Measurements from ENCODE around the gene CLK2.

The CLK2 gene

DNA sequence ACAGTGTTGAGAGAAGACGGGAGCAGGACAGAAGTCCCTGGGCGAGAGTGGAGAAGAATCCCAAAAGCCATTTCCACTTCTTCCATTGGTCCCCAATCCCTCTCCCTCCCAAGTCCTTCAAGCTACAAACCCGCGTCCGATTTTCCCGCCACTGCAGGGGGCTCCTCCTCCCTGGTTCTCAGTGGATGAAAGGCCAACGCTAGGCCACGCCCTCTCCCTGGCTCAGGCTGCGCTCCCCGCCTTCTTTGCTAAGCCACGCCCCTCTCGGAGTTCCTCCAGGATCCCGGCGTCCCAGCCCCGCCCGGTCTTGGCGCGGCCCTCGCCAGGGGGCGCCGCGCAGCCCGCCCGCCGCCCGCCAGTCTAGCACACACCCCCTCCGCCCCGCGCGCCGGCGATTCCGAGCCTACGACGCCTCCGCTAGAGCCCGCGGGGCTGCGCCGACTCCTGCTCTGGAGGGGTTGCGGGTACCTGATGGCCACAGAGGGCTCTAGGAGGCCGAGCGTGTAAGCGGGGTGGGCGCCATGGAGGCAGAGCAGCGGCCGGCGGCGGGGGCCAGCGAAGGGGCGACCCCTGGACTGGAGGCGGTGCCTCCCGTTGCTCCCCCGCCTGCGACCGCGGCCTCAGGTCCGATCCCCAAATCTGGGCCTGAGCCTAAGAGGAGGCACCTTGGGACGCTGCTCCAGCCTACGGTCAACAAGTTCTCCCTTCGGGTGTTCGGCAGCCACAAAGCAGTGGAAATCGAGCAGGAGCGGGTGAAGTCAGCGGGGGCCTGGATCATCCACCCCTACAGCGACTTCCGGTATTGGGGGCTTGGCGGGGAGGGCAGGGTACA, 4.0 kb upstream of the CLK2 start, which contains the start of gene HCN3:
TSS of gene HCN3 (plus strand) at position 394 of the 832 bp plus-strand sequence. CDS start at position 522, 128 bp downstream.
- no peak for TF ChIP-seq PAX5 (IDR thresholded peaks at IDR 0.05; ENCODE audit: insufficient read depth, low read length, severe bottlenecking)
- no peak for TF ChIP-seq POLR2AphosphoS5 (IDR thresholded peaks at IDR 0.05; ENCODE audit: low read depth, low read length)
- no peak for TF ChIP-seq POLR2A (IDR thresholded peaks at IDR 0.05; ENCODE audit: low read depth, low read length)
- no peak for TF ChIP-seq SPI1 (IDR thresholded peaks at IDR 0.05; ENCODE audit: low read depth, low read length)
- TF ChIP-seq TAF1 (IDR thresholded peaks at IDR 0.05; ENCODE audit: low read depth, low read length): no peak
- no peak for TF ChIP-seq POU2F2 (IDR thresholded peaks at IDR 0.05; ENCODE audit: low read depth, low read length)
- peak; percentile 94 for DNase-seq (ENCODE audit: insufficient read length, low spot score)
- peak; percentile 82 for FAIRE-seq

DNA sequence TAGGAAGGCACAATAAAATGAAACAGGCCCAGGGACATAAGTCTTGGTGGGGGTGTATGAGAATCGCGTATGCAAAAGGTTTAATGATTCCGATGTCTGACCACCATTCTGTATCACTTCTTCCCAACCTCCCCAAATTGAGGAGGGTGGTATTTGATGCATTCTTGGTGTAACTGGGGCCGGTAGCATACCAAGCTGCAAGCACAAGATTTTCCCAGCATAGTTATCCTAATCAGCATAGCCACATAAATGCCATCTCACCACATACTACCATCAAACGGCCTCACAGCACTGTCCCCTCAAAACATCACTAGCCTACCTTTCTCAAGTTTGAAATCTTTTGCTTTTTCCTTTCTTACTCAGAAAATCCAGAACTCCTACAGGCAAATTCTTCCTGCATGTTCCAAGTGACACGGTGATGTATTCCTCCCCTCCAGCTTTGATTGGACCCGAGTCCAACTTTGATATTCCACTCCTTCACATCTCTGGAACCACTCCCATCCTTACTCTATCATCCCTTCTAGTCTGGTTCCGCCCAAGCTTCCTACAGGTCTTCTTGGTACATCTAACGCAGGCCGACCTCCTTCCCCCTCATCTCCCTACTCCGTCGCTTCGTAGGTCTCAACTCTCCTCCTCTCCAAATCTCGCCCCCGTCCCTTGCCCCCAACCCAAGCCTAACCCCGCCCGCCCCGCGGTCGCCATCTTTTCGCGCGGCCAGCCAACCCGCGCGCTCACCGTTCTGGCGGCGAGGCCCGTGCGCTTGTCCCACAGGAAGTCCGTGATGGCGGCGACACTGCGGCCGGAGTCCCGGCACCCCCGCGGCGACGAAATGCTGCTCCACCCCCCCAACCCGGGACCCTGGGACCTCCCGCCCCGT, 600 bp downstream of the CLK2 start:
- no peak for FAIRE-seq
- DNase-seq (ENCODE audit: insufficient read length, low spot score): no peak
- TF ChIP-seq SPI1 (IDR thresholded peaks at IDR 0.05; ENCODE audit: low read depth, low read length): no peak
- TF ChIP-seq TAF1 (IDR thresholded peaks at IDR 0.05; ENCODE audit: low read depth, low read length): peak; percentile 17; the same call in 1 of the 2 replicates

DNA sequence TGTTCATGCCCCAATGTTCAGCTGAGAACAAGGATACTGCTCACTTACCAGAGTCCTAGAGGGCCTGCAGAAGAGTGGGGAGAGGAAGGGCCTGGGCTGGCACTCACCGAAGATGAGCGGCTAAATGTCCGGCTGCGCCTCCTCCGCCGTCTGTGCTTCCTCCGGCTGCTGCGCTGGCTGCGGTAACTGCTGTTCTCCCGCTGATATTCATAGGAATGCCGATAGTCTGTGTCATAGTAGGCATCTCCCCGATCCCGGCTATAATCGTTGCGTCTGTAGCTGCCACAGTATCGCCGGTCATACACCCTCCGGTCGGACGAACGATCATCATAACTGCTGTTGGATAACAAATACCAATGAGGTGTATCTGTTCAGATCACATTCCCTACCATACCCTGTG, 3.9 kb downstream of the CLK2 start:
- FAIRE-seq (no peak), DNase-seq (ENCODE audit: insufficient read length, low spot score) (no peak)
- no peak for TF ChIP-seq POLR2A (IDR thresholded peaks at IDR 0.05; ENCODE audit: low read depth, low read length)
- TF ChIP-seq PAX5 (IDR thresholded peaks at IDR 0.05; ENCODE audit: insufficient read depth, low read length, severe bottlenecking): no peak
- TF ChIP-seq TAF1 (IDR thresholded peaks at IDR 0.05; ENCODE audit: low read depth, low read length): no peak
- TF ChIP-seq SPI1 (IDR thresholded peaks at IDR 0.05; ENCODE audit: low read depth, low read length): no peak
- TF ChIP-seq POLR2AphosphoS5 (IDR thresholded peaks at IDR 0.05; ENCODE audit: low read depth, low read length): no peak
- TF ChIP-seq POU2F2 (IDR thresholded peaks at IDR 0.05; ENCODE audit: low read depth, low read length): no peak

- DNase-seq (ENCODE audit: insufficient read length, low spot score) (no peak), FAIRE-seq (no peak)
- no peak for TF ChIP-seq POLR2A (IDR thresholded peaks at IDR 0.05; ENCODE audit: low read depth, low read length)
- no peak for TF ChIP-seq PAX5 (IDR thresholded peaks at IDR 0.05; ENCODE audit: insufficient read depth, low read length, severe bottlenecking)
- no peak for TF ChIP-seq SPI1 (IDR thresholded peaks at IDR 0.05; ENCODE audit: low read depth, low read length)
- no peak for TF ChIP-seq POU2F2 (IDR thresholded peaks at IDR 0.05; ENCODE audit: low read depth, low read length)
- TF ChIP-seq TAF1 (IDR thresholded peaks at IDR 0.05; ENCODE audit: low read depth, low read length): no peak
- no peak for TF ChIP-seq POLR2AphosphoS5 (IDR thresholded peaks at IDR 0.05; ENCODE audit: low read depth, low read length)
These were observed 4.7 kb downstream of the CLK2 start for GRCh38 chr1:155268630-155269029.

GRCh38 chr1:155267373-155267772, 5.9 kb downstream of the CLK2 start:
- no peak for TF ChIP-seq POLR2A (IDR thresholded peaks at IDR 0.05; ENCODE audit: low read depth, low read length)
- TF ChIP-seq TAF1 (IDR thresholded peaks at IDR 0.05; ENCODE audit: low read depth, low read length): no peak
- no peak for TF ChIP-seq SPI1 (IDR thresholded peaks at IDR 0.05; ENCODE audit: low read depth, low read length)
- TF ChIP-seq PAX5 (IDR thresholded peaks at IDR 0.05; ENCODE audit: insufficient read depth, low read length, severe bottlenecking): no peak
- no peak for FAIRE-seq
- DNase-seq (ENCODE audit: insufficient read length, low spot score): no peak

DNA sequence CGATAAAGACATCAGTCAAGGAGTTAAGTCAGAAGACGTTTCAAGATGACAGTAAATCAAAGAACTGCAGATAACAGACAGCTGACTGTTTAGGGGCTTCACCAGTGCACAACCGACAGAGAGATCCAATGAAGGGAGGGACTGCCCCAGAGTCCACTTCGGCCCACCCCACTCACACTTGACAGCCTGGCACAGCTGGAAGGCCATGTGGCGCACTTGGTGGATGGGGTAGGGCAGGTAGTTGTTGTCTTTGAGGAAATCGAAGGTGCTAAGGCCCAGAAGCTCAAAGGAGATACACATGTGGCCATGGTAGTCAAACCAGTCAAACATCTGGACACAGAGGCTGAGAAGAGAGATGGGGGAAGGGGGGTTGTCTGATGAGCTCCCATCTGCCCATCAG, 6.8 kb downstream of the CLK2 start:
- TF ChIP-seq SPI1 (IDR thresholded peaks at IDR 0.05; ENCODE audit: low read depth, low read length) (no peak), PAX5 (IDR thresholded peaks at IDR 0.05; ENCODE audit: insufficient read depth, low read length, severe bottlenecking) (no peak), POLR2AphosphoS5 (IDR thresholded peaks at IDR 0.05; ENCODE audit: low read depth, low read length) (no peak), TAF1 (IDR thresholded peaks at IDR 0.05; ENCODE audit: low read depth, low read length) (no peak), POU2F2 (IDR thresholded peaks at IDR 0.05; ENCODE audit: low read depth, low read length) (no peak), POLR2A (IDR thresholded peaks at IDR 0.05; ENCODE audit: low read depth, low read length) (no peak)
- no peak for FAIRE-seq
- DNase-seq (ENCODE audit: insufficient read length, low spot score): no peak

- no peak for TF ChIP-seq POU2F2 (IDR thresholded peaks at IDR 0.05; ENCODE audit: low read depth, low read length)
- no peak for TF ChIP-seq POLR2AphosphoS5 (IDR thresholded peaks at IDR 0.05; ENCODE audit: low read depth, low read length)
- TF ChIP-seq TAF1 (IDR thresholded peaks at IDR 0.05; ENCODE audit: low read depth, low read length): no peak
- no peak for TF ChIP-seq POLR2A (IDR thresholded peaks at IDR 0.05; ENCODE audit: low read depth, low read length)
- no peak for TF ChIP-seq PAX5 (IDR thresholded peaks at IDR 0.05; ENCODE audit: insufficient read depth, low read length, severe bottlenecking)
- no peak for TF ChIP-seq SPI1 (IDR thresholded peaks at IDR 0.05; ENCODE audit: low read depth, low read length)
- DNase-seq (ENCODE audit: insufficient read length, low spot score): no peak
- FAIRE-seq: no peak
These were observed 10.2 kb downstream of the CLK2 start for GRCh38 chr1:155263067-155263466.

DNA sequence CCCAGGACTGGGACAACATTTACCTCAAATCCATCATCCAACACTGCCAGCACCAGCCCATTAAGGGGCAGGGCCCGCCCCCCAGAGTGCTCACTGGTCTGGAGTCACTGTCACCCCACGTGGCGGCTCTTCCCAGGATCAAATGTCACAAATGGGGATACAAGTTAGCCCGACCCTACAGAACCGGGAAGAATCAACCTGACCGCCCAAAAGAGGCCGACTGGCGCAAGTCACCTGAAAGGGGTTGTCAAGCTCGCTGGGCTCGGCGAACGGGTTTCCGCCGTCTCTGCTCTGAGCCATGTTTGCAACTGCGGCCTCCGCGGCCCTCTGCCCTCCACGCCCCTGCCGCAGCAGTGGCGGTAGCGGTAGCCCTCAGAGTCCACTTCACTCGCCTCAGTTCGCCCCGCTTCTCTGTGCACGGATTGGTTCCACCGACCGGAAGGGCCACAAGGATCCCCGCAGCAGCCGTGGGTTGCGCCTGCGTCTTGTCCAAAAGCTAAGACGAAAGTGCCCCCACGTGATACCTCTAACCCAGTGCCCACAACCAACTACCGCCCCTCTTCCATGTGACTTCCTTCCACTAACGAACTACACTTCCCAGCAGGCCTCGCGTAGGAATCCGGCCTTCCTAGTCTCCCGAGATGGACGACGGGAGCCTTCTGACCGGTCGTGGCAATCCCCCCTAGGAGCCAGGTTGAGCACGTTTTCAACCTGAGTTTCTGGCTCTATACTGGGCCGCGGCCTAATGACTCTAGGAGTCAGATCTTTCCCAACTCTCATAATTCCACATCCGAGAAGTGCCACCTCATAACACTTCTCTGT, 11.2 kb downstream of the CLK2 start, which contains the start of gene SCAMP3:
TSS of gene SCAMP3 (minus strand) at position 509 of the 822 bp plus-strand sequence. CDS start at position 300, 209 bp downstream.
- FAIRE-seq: peak; percentile 99
- peak; percentile 95 for DNase-seq (ENCODE audit: insufficient read length, low spot score)
- TF ChIP-seq POLR2A (IDR thresholded peaks at IDR 0.05; ENCODE audit: low read depth, low read length): peak; percentile 83
- peak; percentile 63; the same call in 1 of the 2 replicates for TF ChIP-seq POU2F2 (IDR thresholded peaks at IDR 0.05; ENCODE audit: low read depth, low read length)
- no peak for TF ChIP-seq PAX5 (IDR thresholded peaks at IDR 0.05; ENCODE audit: insufficient read depth, low read length, severe bottlenecking)
- TF ChIP-seq TAF1 (IDR thresholded peaks at IDR 0.05; ENCODE audit: low read depth, low read length): peak; percentile 52; the same call in 1 of the 2 replicates
- TF ChIP-seq POLR2AphosphoS5 (IDR thresholded peaks at IDR 0.05; ENCODE audit: low read depth, low read length): peak; percentile 84
- peak; percentile 53 for TF ChIP-seq SPI1 (IDR thresholded peaks at IDR 0.05; ENCODE audit: low read depth, low read length)
